Muscle layer of duodenum (tissue), 2 donors: ENCODE measurements around the gene INPP4B.
"Not testable (repeated sequence)": the region's sequence is repeated elsewhere in the genome, so short reads cannot be mapped to it uniquely, and the experiment has no call there.

Experiments
- H3K27ac ChIP-seq: one replicate; pipeline ENCODE4 v1.7.0; 2013; ENCODE audit warnings: mild to moderate bottlenecking, low read length
- H3K27me3 ChIP-seq: one replicate; pipeline ENCODE4 v1.7.0; 2013; ENCODE audit warnings: low read depth, mild to moderate bottlenecking, control low read depth, low read length
- H3K36me3 ChIP-seq, 2 donors: one replicate each; pipeline ENCODE4 v1.7.0; 2013; ENCODE audit warnings: low read length in 2 of 2, control low read depth in 1 of 2, mild to moderate bottlenecking in 1 of 2; ENCODE audit not compliant: insufficient read depth in 2 of 2, control insufficient read depth in 1 of 2
- H3K4me1 ChIP-seq, 2 donors: one replicate each; pipeline ENCODE4 v1.7.0; 2013; ENCODE audit warnings: low read length in 2 of 2, mild to moderate bottlenecking in 2 of 2, control low read depth in 1 of 2, moderate library complexity in 1 of 2; ENCODE audit not compliant: insufficient read depth in 2 of 2, control insufficient read depth in 1 of 2
- H3K4me3 ChIP-seq, 2 donors: one replicate each; pipeline ENCODE4 v1.7.0; 2013; ENCODE audit warnings: low read length in 2 of 2, low read depth in 1 of 2, mild to moderate bottlenecking in 1 of 2
- H3K9me3 ChIP-seq, 2 donors: one replicate each; pipeline ENCODE4 v1.7.0; 2013; ENCODE audit warnings: low read length in 2 of 2, control low read depth in 1 of 2, mild to moderate bottlenecking in 1 of 2; ENCODE audit not compliant: control insufficient read depth in 1 of 2
- donor health status: healthy.

The INPP4B gene

GRCh38 chr4:142095886-142096605, 750.1 kb downstream of the INPP4B start:
- no peak overlapping the region for H3K4me3 ChIP-seq

GRCh38 chr4:142092941-142093340, 753.2 kb downstream of the INPP4B start:
- H3K36me3 ChIP-seq = peaks cover 0 to 3% of the 10 kb centered on the region in 2 donors
- no peaks in the 10 kb centered on the region for H3K9me3 ChIP-seq
- H3K4me1 ChIP-seq = peaks cover 0 to 3% of the 10 kb centered on the region in 2 donors
- H3K27ac ChIP-seq = no peak overlapping the region
- H3K4me3 ChIP-seq = no peak overlapping the region
- H3K27me3 ChIP-seq = no peaks in the 10 kb centered on the region

More at GRCh38 chr4:142095886-142096605, 750.1 kb downstream of the INPP4B start:
- Histone ChIP-seq H3K36me3 (peaks cover 0 to 3% of the 10 kb centered on the region in 2 donors), H3K4me1 (no peaks in the 10 kb centered on the region), H3K9me3 (no peaks in the 10 kb centered on the region), H3K27me3 (no peaks in the 10 kb centered on the region), H3K27ac (no peak overlapping the region)

DNA sequence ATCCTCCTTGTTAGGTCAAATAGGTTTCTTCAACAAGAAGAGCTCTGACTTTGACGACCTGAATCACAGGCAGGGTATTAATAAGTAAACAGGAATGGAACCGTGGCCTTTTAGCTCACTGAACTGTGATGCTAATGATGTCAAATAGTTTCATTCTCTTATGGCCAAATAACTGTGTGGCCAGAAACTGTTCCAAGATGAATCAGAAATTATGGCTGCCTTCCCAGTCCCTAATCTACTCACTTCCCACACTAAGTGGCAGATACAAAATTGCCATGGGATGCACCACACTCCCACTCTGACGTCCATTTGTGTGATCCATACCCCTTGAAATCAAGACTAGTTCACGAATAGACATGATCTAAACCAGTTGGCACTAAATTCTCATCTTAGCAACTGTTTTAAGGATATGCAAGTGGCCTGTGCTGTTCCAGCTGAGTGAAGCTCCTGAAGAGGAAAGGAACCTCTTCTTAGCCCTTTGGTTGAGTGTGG, 754.4 kb downstream of the INPP4B start:
- Histone ChIP-seq H3K4me1 (peaks cover 0 to 3% of the 10 kb centered on the region in 2 donors), H3K4me3 (no peak overlapping the region), H3K27me3 (no peaks in the 10 kb centered on the region), H3K27ac (peak overlapping the region; percentile 72), H3K9me3 (no peaks in the 10 kb centered on the region), H3K36me3 (peaks cover 0 to 3% of the 10 kb centered on the region in 2 donors)

- Histone ChIP-seq H3K9me3 (no peaks in the 10 kb centered on the region), H3K27me3 (no peaks in the 10 kb centered on the region), H3K4me3 (no peak overlapping the region), H3K4me1 (peaks cover 0 to 3% of the 10 kb centered on the region in 2 donors), H3K27ac (peak overlapping the region; percentile 72), H3K36me3 (peaks cover 0 to 3% of the 10 kb centered on the region in 2 donors)
Measured at GRCh38 chr4:142091085-142091513, 755.0 kb downstream of the INPP4B start.

- Histone ChIP-seq H3K9me3 (no peaks in the 10 kb centered on the region), H3K4me1 (peaks cover 0 to 3% of the 10 kb centered on the region in 2 donors), H3K27me3 (no peaks in the 10 kb centered on the region), H3K36me3 (peaks cover 3 to 6% of the 10 kb centered on the region in 2 donors), H3K4me3 (no peak overlapping the region), H3K27ac (no peak overlapping the region)
Measured at GRCh38 chr4:142088906-142089305, 757.2 kb downstream of the INPP4B start.

DNA sequence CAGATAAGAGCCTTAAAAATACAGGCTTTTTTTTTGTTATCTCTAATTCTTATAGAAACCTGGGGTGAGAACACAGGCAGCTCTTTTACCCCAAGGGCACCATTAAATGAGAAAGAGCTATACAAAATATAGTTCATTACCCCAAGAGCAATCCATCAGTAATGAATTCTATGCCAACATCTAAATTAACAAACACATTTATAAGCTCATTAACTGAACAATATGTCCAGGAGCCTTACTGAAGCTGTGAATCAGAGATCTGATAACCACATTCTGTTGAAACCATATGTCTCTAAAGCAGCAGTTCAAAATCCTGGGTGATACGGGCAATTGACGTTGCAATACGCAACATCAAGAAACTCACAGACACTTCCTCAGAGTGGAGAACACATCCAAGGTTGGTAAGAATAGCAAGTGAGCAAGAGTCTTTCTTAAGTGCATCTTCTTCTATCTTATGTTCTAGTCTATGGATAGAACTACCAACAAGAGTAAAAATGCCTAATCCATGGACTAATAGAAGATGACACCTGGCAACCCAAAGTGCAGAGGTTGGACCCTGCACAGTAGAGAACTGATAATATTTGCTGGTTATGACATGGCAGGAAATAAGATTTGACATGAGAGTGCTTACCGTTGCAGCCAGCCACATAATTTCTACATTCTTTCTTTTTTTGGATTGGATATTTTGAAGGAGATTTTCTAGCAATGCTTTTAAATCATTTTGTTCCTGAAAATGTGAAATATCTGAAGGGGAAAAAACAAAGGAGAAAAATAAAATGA, 760.4 kb downstream of the INPP4B start:
- H3K4me1 ChIP-seq = peaks cover 0 to 3% of the 10 kb centered on the region in 2 donors
- peaks cover 6 to 7% of the 10 kb centered on the region in 2 donors for H3K36me3 ChIP-seq

DNA sequence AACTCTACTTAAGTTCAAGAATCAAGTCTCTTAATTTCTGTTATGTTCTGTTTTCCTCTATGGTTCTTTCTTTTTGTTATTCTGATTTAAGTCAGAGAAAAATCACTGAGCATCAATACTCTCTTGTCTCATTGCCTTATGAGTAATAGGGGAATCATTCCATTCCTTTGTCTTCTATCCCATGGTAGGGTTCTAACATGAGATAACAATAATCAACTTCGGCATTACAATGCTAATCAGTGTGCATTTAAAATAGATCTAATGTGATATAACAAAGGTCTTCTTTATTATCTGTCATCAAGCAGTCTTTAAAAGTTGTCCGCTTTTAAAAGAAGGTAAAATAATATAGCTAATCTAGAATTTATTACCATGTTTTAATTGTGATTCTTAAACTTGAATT, 762.8 kb downstream of the INPP4B start:
- Histone ChIP-seq H3K9me3 (no peaks in the 10 kb centered on the region), H3K27ac (no peak overlapping the region), H3K27me3 (no peaks in the 10 kb centered on the region), H3K4me1 (no peaks in the 10 kb centered on the region), H3K36me3 (peaks cover 6 to 7% of the 10 kb centered on the region in 2 donors), H3K4me3 (no peak overlapping the region)

More for the DNA sequence above, 760.4 kb downstream of the INPP4B start:
- Histone ChIP-seq H3K27ac (no peak overlapping the region), H3K4me3 (no peak overlapping the region), H3K9me3 (no peaks in the 10 kb centered on the region), H3K27me3 (no peaks in the 10 kb centered on the region)

GRCh38 chr4:142081025-142081424, 765.1 kb downstream of the INPP4B start:
- H3K27ac ChIP-seq = no peak overlapping the region
- H3K27me3 ChIP-seq = no peaks in the 10 kb centered on the region

DNA sequence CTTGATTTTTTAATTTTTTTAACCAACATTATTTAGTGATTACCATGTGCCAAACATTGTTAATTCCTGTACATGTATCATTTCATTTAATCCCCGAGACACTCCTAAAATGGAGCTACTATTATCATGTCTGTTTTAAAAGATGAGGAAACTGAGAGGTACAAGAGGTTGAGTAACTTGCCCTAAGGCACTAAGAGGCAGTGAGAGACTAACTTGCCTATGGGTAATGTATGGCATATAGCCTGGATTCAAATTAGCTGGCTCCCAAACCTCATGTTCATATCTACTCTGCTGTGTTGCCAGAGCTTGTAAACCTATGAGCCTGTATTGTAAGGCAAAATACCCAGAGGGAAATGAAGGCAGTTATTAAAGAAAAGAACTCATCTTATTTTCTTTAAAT, 766.1 kb downstream of the INPP4B start:
- H3K4me1 ChIP-seq = no peaks in the 10 kb centered on the region
- no peak overlapping the region for H3K4me3 ChIP-seq

More at GRCh38 chr4:142081025-142081424, 765.1 kb downstream of the INPP4B start:
- Histone ChIP-seq H3K36me3 (peaks cover 6 to 7% of the 10 kb centered on the region in 2 donors), H3K4me3 (no peak overlapping the region), H3K4me1 (no peaks in the 10 kb centered on the region), H3K9me3 (no peaks in the 10 kb centered on the region)

DNA sequence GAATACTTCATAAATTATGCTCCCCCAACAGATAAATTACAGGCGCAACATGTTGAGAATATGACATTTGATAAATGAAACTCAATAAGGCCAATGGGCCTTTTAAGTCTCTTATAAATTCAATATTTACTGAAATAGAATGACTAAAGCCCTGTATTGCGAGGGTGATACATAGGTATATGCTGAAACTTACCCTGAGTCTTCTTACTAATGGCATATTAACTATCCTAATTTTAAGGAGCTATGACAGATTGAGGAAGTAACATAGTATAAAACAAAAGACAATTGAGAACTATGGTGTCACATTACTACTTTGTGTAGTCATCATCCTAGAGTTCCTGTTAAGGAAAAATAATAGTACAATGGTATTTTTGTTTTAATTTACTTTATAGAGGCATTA, 769.1 kb downstream of the INPP4B start:
- H3K36me3 ChIP-seq = peaks cover 0 to 3% of the 10 kb centered on the region in 2 donors
- no peaks in the 10 kb centered on the region for H3K4me1 ChIP-seq
- H3K4me3 ChIP-seq = no peak overlapping the region
- H3K9me3 ChIP-seq = no peaks in the 10 kb centered on the region
- no peak overlapping the region for H3K27ac ChIP-seq
- no peaks in the 10 kb centered on the region for H3K27me3 ChIP-seq

More for the DNA sequence above, 766.1 kb downstream of the INPP4B start:
- no peak overlapping the region for H3K27ac ChIP-seq
- no peaks in the 10 kb centered on the region for H3K9me3 ChIP-seq
- peaks cover 2 to 7% of the 10 kb centered on the region in 2 donors for H3K36me3 ChIP-seq
- no peaks in the 10 kb centered on the region for H3K27me3 ChIP-seq

DNA sequence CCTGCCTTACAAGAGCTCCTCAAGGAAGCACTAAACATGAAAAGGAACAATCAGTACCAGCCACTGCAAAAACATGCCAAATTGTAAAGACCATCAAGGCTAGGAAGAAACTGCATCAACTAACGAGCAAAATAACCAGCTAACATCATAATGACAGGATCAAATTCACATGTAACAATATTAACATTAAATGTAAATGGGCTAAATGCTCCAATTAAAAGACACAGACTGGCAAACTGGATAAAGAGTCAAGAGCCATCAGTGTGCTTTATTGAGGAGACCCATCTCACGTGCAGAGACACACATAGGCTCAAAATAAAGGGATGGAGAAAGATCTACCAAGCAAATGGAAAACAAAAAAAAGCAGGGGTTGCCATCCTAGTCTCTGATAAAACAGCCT, 777.8 kb downstream of the INPP4B start:
- H3K4me1 ChIP-seq, H3K27ac ChIP-seq, H3K36me3 ChIP-seq, H3K27me3 ChIP-seq, H3K4me3 ChIP-seq, H3K9me3 ChIP-seq: not testable (repeated sequence)
